Smooth muscle cell of the umbilical artery (primary cell): ENCODE results near the gene DHODH. TPM values are rescaled to one million over a fixed set of nuclear protein-coding genes. Genes with fewer than 3 reads are reported as not detected.

Experiments
- total RNA-seq: library from RNA; depleted of rRNA; stranded (reverse); fragments of >200 nt; gene quantifications from 2 replicates; pipeline ENCODE4 v1.2.3, GENCODE V29; 2014

DHODH gene
- 2.7 and 5.3 TPM in 2 replicates for total RNA-seq

DNA sequence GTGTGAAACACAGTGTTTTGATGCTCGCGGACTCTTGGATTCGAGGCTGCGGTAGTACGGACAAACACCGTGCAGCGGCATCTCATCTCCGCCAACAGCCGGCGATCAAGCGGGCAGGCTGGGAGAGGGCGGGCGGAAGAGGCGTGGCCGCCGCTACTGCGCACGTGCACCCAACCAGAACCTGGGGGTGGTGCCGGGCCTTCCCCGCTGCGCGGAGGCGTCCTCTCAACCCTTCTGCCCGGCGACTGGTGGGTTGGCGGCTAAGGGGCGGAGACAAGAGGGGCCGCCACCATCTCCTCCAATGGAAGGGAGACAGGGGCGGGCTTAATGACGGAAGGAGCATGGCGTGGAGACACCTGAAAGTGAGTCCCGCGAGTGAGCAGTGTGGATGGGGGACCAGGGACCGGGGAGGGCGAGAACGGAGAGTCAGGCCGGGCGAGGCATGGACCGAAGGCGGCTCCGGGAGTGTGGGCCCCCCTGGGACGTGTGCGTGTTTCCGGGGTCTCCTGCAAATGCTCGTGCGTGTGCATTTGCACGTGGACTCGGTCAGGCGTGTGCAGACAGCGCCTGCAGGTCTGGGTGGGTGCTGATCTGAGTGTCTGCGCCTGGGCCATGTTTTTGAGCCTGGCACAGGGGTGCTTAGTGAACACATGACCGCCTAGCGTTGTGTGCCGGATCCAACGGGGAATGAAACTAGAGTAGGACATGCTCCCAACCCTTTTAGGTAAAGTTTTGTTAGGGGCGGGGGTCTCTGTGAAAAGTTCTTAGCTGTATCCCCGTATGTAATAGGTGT lies at the start of gene DHODH:
DHODH (plus strand) TSS at position 321 of the 793 bp plus-strand sequence; CDS start at position 342, 21 bp downstream.

DNA sequence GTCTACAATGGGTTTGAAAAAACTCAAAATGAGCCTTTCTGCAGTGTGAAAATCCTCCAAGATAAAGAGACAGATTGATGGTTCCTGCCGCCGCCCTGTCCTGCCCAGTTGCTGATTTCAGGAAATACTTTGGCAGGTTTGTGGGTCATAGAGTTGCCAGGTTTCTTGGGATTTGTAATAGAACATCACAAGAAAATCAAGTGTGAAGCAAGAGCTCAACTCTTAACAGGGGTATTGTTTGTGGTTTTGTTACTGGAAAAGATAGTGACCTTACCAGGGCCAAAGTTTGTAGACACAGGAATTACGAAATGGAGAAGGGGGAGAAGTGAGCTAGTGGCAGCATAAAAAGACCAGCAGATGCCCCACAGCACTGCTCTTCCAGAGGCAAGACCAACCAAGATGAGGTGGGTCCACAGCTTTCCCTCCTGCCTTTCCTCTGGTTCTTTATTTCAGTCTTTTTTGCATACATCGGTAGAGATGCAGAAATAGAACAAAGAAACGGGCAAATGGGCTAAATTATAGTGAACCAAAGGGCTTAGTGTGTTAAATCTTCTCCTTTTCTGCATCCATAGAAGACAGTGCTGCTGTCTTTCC lies 45.8 kb downstream of the DHODH start, which contains the start of gene HP:
HP (plus strand) TSS at position 252 of the 594 bp plus-strand sequence; CDS start at position 400, 148 bp downstream.

Other genes starting within 250 kb of the DHODH start
- gene AP1G1, start 199.9 kb upstream of the DHODH start, total RNA-seq: 70.7 and 93.5 TPM in 2 replicates
- gene ATXN1L, start 162.8 kb upstream of the DHODH start, total RNA-seq: 9.8 and 14.3 TPM in 2 replicates
- 4.1 and 6.8 TPM in 2 replicates for gene ZNF821, start 124.6 kb upstream of the DHODH start, total RNA-seq
- gene IST1, start 113.2 kb upstream of the DHODH start, total RNA-seq: 174 and 206 TPM in 2 replicates
- gene PKD1L3, start 8.3 kb upstream of the DHODH start, total RNA-seq: not detected in 2 replicates
- gene HP, start 45.8 kb downstream of the DHODH start, total RNA-seq: not detected in 2 replicates
- gene HPR, start 54.5 kb downstream of the DHODH start, total RNA-seq: not detected in 2 replicates
- gene TXNL4B, start 84.9 kb downstream of the DHODH start, total RNA-seq: 7.1 and 7.5 TPM in 2 replicates
- gene DHX38, start 85.1 kb downstream of the DHODH start, total RNA-seq: 72.8 and 97.7 TPM in 2 replicates
- 0.46 TPM in 1 of 2 replicates, not detected in the other for gene PMFBP1, start 163.4 kb downstream of the DHODH start, total RNA-seq